CD4-positive, CD25-positive, alpha-beta regulatory T cell (primary cell): ENCODE results near the gene CAMTA1. TPM values are rescaled to one million over a fixed set of nuclear protein-coding genes. Genes with fewer than 3 reads are reported as not detected.

Experiments
- ATAC-seq, 2 donors: fragments of 150-1000 bp; cut with Tn5 transposase; one replicate each; pipeline ENCODE4 v1.10.0; 2021; ENCODE audit warnings: low read depth in 2 of 2, moderate number of reproducible peaks in 2 of 2, moderate library complexity in 1 of 2
- DNase-seq, 3 donors: peaks; one replicate each; pipeline versions ENCODE4 v3.0.0 to v3.0.0-alpha.2; 2012 to 2022; ENCODE audit warnings: mixed read lengths in 1 of 3
- H3K27ac ChIP-seq: one replicate; pipeline ENCODE4 v1.7.0; 2013; ENCODE audit warnings: mild to moderate bottlenecking, low read length; ENCODE audit not compliant: insufficient read depth, poor library complexity, severe bottlenecking
- H3K27me3 ChIP-seq: one replicate; pipeline ENCODE4 v1.7.0; 2013; ENCODE audit warnings: low read length; ENCODE audit not compliant: control insufficient read depth, insufficient read depth
- H3K36me3 ChIP-seq: one replicate; pipeline ENCODE4 v1.7.0; 2013; ENCODE audit warnings: mild to moderate bottlenecking, low read length, moderate library complexity; ENCODE audit not compliant: control insufficient read depth, insufficient read depth
- H3K4me1 ChIP-seq: 2 replicates; pipeline ENCODE4 v1.7.0; 2013; ENCODE audit warnings: mild to moderate bottlenecking, low read length; ENCODE audit not compliant: insufficient read depth, control insufficient read depth, poor library complexity, severe bottlenecking
- H3K4me3 ChIP-seq: one replicate; pipeline ENCODE4 v1.7.0; 2013; ENCODE audit warnings: low read depth, mild to moderate bottlenecking, low read length, moderate library complexity
- H3K9me3 ChIP-seq, 2 experiments: 1 replicate in 1 of 2; 2 replicates in 1 of 2; pipeline ENCODE4 v1.7.0; 2013; ENCODE audit warnings: low read length in 2 of 2, mild to moderate bottlenecking in 1 of 2, moderate library complexity in 1 of 2; ENCODE audit not compliant: control insufficient read depth in 2 of 2
- H3K27ac Mint-ChIP-seq, 3 donors: one replicate each; pipeline ENCODE4 v1.8.0; 2020 to 2022; ENCODE audit warnings: mild to moderate bottlenecking in 3 of 3, mixed read lengths in 3 of 3, moderate library complexity in 2 of 3
- H3K27me3 Mint-ChIP-seq: one replicate; pipeline ENCODE4 v1.8.0; 2022; ENCODE audit warnings: mild to moderate bottlenecking, mixed read lengths
- H3K36me3 Mint-ChIP-seq: one replicate; pipeline ENCODE4 v1.8.0; 2020; ENCODE audit warnings: mixed read lengths
- H3K4me1 Mint-ChIP-seq, 4 donors: one replicate each; pipeline ENCODE4 v1.8.0; 2020 to 2022; ENCODE audit warnings: mixed read lengths in 4 of 4, mild to moderate bottlenecking in 1 of 4
- H3K4me3 Mint-ChIP-seq, 4 donors: one replicate each; pipeline ENCODE4 v1.8.0; 2020 to 2022; ENCODE audit warnings: mild to moderate bottlenecking in 4 of 4, mixed read lengths in 4 of 4, moderate library complexity in 3 of 4
- H3K9me3 Mint-ChIP-seq, 7 donors: one replicate each; pipeline ENCODE4 v1.8.0; 2020 to 2022; ENCODE audit warnings: mixed read lengths in 7 of 7, mild to moderate bottlenecking in 3 of 7, moderate library complexity in 2 of 7
- polyA plus RNA-seq, 4 donors: library from polyadenylated mRNA; unstranded; fragments of 300-500 nt; fragmentation: Illumina TruSeq; gene quantifications; one replicate each; pipeline ENCODE4 v1.2.3, GENCODE V29; 2021
- total RNA-seq: library from RNA; stranded (reverse); gene quantifications from one replicate; pipeline ENCODE4 v1.2.3, GENCODE V29; 2022

Gene CAMTA1
- total and polyA plus RNA-seq, 5 donors from 2014 or later: 48.8 to 112 (median 80.0) TPM

- Histone ChIP-seq H3K27ac (no peak overlapping the region), H3K36me3 (no peaks in the 10 kb centered on the region), H3K27me3 (no peaks in the 10 kb centered on the region), H3K9me3 (no peaks in the 10 kb centered on the region), H3K4me3 (no peak overlapping the region), H3K4me1 (no peaks in the 10 kb centered on the region)
- Mint-ChIP-seq H3K36me3 (no peaks in the 10 kb centered on the region), H3K4me3 (no peak overlapping the region), H3K27ac (no peak overlapping the region), H3K4me1 (no peaks in the 10 kb centered on the region), H3K9me3 (no peaks in the 10 kb centered on the region), H3K27me3 (peaks cover 4% of the 10 kb centered on the region)
- DNase-seq (no peak), ATAC-seq (no peak)
Observed at GRCh38 chr1:7224081-7224534, 438.9 kb downstream of the CAMTA1 start.

DNA sequence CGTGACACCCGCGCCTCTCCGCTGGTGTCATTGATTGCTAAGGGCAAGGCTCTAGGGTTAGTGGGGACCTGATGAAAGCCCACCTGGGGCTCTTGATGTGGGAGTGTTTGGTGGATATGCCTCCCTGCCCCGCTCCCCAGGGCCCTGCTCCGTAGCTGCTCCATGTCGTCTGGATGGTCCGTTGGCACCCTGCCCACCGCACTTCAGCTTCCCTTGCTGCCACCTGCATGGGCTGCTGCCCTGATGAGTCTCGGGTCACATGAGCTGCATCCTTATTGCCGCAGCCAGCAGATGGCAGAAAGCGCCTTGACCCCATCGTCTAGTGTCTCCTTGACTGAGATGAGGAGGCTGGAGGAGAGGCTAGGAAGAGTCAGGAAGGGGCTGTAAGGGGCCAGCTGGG, 439.4 kb downstream of the CAMTA1 start:
- H3K9me3 ChIP-seq: no peaks in the 10 kb centered on the region
- no peak overlapping the region for H3K4me3 Mint-ChIP-seq
- no peaks in the 10 kb centered on the region for H3K36me3 Mint-ChIP-seq
- H3K9me3 Mint-ChIP-seq: no peaks in the 10 kb centered on the region
- H3K27ac ChIP-seq: no peak overlapping the region
- H3K36me3 ChIP-seq: no peaks in the 10 kb centered on the region
- no peak overlapping the region for H3K4me3 ChIP-seq
- H3K4me1 ChIP-seq: no peaks in the 10 kb centered on the region
- DNase-seq (no peak), ATAC-seq (no peak)
- peaks cover 4% of the 10 kb centered on the region for H3K27me3 Mint-ChIP-seq
- H3K4me1 Mint-ChIP-seq: no peaks in the 10 kb centered on the region
- no peak overlapping the region for H3K27ac Mint-ChIP-seq
- no peaks in the 10 kb centered on the region for H3K27me3 ChIP-seq

- H3K36me3 Mint-ChIP-seq: no peaks in the 10 kb centered on the region
- DNase-seq: no peak
- Histone ChIP-seq H3K36me3 (no peaks in the 10 kb centered on the region), H3K4me1 (no peaks in the 10 kb centered on the region), H3K9me3 (no peaks in the 10 kb centered on the region), H3K27me3 (no peaks in the 10 kb centered on the region), H3K4me3 (no peak overlapping the region), H3K27ac (no peak overlapping the region)
- ATAC-seq: no peak
- peaks cover 4% of the 10 kb centered on the region for H3K27me3 Mint-ChIP-seq
- H3K4me3 Mint-ChIP-seq: no peak overlapping the region
- no peaks in the 10 kb centered on the region for H3K9me3 Mint-ChIP-seq
- peak overlapping the region in 1 of 3 donors; percentile 2 for H3K27ac Mint-ChIP-seq
- H3K4me1 Mint-ChIP-seq: no peaks in the 10 kb centered on the region
Observed at GRCh38 chr1:7225711-7226505, 440.7 kb downstream of the CAMTA1 start.

- Histone ChIP-seq H3K27ac (no peak overlapping the region), H3K27me3 (no peaks in the 10 kb centered on the region), H3K36me3 (no peaks in the 10 kb centered on the region), H3K4me1 (no peaks in the 10 kb centered on the region), H3K4me3 (no peak overlapping the region), H3K9me3 (no peaks in the 10 kb centered on the region)
- no peaks in the 10 kb centered on the region for H3K36me3 Mint-ChIP-seq
- H3K27ac Mint-ChIP-seq: no peak overlapping the region
- no peaks in the 10 kb centered on the region for H3K9me3 Mint-ChIP-seq
- ATAC-seq (no peak), DNase-seq (no peak)
- no peaks in the 10 kb centered on the region for H3K4me1 Mint-ChIP-seq
- no peak overlapping the region for H3K4me3 Mint-ChIP-seq
- no peaks in the 10 kb centered on the region for H3K27me3 Mint-ChIP-seq
Observed at GRCh38 chr1:7227654-7228053, 442.4 kb downstream of the CAMTA1 start.

- no peaks in the 10 kb centered on the region for H3K27me3 Mint-ChIP-seq
- no peaks in the 10 kb centered on the region for H3K4me1 Mint-ChIP-seq
- Histone ChIP-seq H3K27ac (no peak overlapping the region), H3K4me1 (no peaks in the 10 kb centered on the region), H3K4me3 (no peak overlapping the region), H3K36me3 (no peaks in the 10 kb centered on the region), H3K9me3 (no peaks in the 10 kb centered on the region), H3K27me3 (no peaks in the 10 kb centered on the region)
- H3K27ac Mint-ChIP-seq: no peak overlapping the region
- no peak overlapping the region for H3K4me3 Mint-ChIP-seq
- H3K36me3 Mint-ChIP-seq: no peaks in the 10 kb centered on the region
- ATAC-seq: no peak
- no peaks in the 10 kb centered on the region for H3K9me3 Mint-ChIP-seq
- DNase-seq: no peak
Observed at GRCh38 chr1:7228252-7228961, 443.2 kb downstream of the CAMTA1 start.

DNA sequence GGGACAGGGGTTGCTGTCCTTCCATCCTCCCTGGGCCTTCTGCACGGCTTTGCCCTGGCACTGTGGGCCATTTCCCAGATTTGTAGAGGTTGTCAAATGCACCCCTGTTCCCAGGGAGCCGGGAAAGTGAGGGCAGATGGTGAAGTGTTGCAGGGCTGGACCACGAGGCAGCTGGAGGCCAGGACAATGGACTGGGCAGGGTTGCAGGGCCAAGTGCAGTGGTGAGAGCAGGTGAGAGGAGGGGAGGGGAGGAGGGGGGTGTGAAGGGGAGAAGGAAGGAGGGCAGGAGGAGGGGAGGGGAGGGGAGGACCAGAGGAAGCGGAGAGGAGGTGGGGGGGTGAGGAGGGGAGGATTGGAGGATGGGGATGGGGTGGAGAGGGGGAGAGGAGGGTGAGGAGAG, 443.9 kb downstream of the CAMTA1 start:
- Mint-ChIP-seq H3K4me3 (no peak overlapping the region), H3K9me3 (peaks cover 0 to 2% (median 0%) of the 10 kb centered on the region in 7 donors)
- no peak overlapping the region for H3K27ac ChIP-seq

GRCh38 chr1:7229696-7230631, 444.7 kb downstream of the CAMTA1 start:
- H3K36me3 Mint-ChIP-seq: no peaks in the 10 kb centered on the region

More for the DNA sequence above, 443.9 kb downstream of the CAMTA1 start:
- H3K4me1 Mint-ChIP-seq: no peaks in the 10 kb centered on the region
- no peak overlapping the region for H3K27ac Mint-ChIP-seq
- no peak for DNase-seq
- ATAC-seq: no peak
- H3K27me3 Mint-ChIP-seq: no peaks in the 10 kb centered on the region
- H3K4me1 ChIP-seq: no peaks in the 10 kb centered on the region
- H3K9me3 ChIP-seq: no peaks in the 10 kb centered on the region
- no peak overlapping the region for H3K4me3 ChIP-seq
- H3K36me3 Mint-ChIP-seq: no peaks in the 10 kb centered on the region
- H3K36me3 ChIP-seq: no peaks in the 10 kb centered on the region
- no peaks in the 10 kb centered on the region for H3K27me3 ChIP-seq

More at GRCh38 chr1:7229696-7230631, 444.7 kb downstream of the CAMTA1 start:
- Histone ChIP-seq H3K27ac (no peak overlapping the region), H3K4me3 (no peak overlapping the region), H3K4me1 (no peaks in the 10 kb centered on the region), H3K9me3 (no peaks in the 10 kb centered on the region), H3K27me3 (no peaks in the 10 kb centered on the region), H3K36me3 (no peaks in the 10 kb centered on the region)
- Mint-ChIP-seq H3K27ac (no peak overlapping the region), H3K27me3 (no peaks in the 10 kb centered on the region), H3K9me3 (peaks cover 0 to 2% (median 0%) of the 10 kb centered on the region in 7 donors), H3K4me1 (no peaks in the 10 kb centered on the region), H3K4me3 (no peak overlapping the region)
- ATAC-seq (no peak), DNase-seq (no peak)
